Nephron (organoid): ENCODE data around the gene NECTIN2.
A peak's percentile ranks its signal among the peaks of the same experiment; 100 is the strongest.

Experiments used
- H3K27ac Mint-ChIP-seq, 3 experiments: 2 replicates each; pipeline ENCODE4 v1.8.0; 2020; ENCODE audit warnings: mixed read lengths in 3 of 3, mild to moderate bottlenecking in 2 of 3, moderate library complexity in 1 of 3
- H3K27me3 Mint-ChIP-seq: 2 replicates; pipeline ENCODE4 v1.8.0; 2021; ENCODE audit warnings: low read depth, mild to moderate bottlenecking, moderate library complexity, mixed read lengths
- H3K36me3 Mint-ChIP-seq: 2 replicates; pipeline ENCODE4 v1.8.0; 2020; ENCODE audit warnings: low read depth, mixed read lengths
- H3K4me1 Mint-ChIP-seq: 2 replicates; pipeline ENCODE4 v1.8.0; 2020; ENCODE audit warnings: mixed read lengths
- H3K4me3 Mint-ChIP-seq, 3 experiments: 2 replicates each; pipeline ENCODE4 v1.8.0; 2020; ENCODE audit warnings: mild to moderate bottlenecking in 3 of 3, mixed read lengths in 3 of 3, moderate library complexity in 2 of 3
- H3K9me3 Mint-ChIP-seq: 2 replicates; pipeline ENCODE4 v1.8.0; 2020; ENCODE audit warnings: mixed read lengths
- CTCF ChIP-seq, 3 experiments: fragments of 200-600 bp; sonication (generic); IDR thresholded peaks; one replicate each; pipeline ENCODE4 v1.5.0; 2021; ENCODE audit warnings: antibody characterized with exemption in 3 of 3; ENCODE audit not compliant: unreplicated experiment in 3 of 3

Gene NECTIN2

GRCh38 chr19:44810234-44811121, 35.6 kb upstream of the NECTIN2 start:
- peaks cover 25% of the 10 kb centered on the region for H3K36me3 Mint-ChIP-seq
- H3K27me3 Mint-ChIP-seq, result no peaks in the 10 kb centered on the region
- peaks cover 64% of the 10 kb centered on the region for H3K4me1 Mint-ChIP-seq
- peak overlapping the region; percentile 83 to 88 (median 87) for H3K4me3 Mint-ChIP-seq
- TF ChIP-seq CTCF (IDR thresholded peaks at IDR 0.05; ENCODE audit: unreplicated experiment in 3 of 3), result no peak
- no peaks in the 10 kb centered on the region for H3K9me3 Mint-ChIP-seq
- peak overlapping the region; percentile 24 to 86 (median 51) for H3K27ac Mint-ChIP-seq

GRCh38 chr19:44811122-44811419, 35.0 kb upstream of the NECTIN2 start:
- H3K27ac Mint-ChIP-seq, result peak overlapping the region; percentile 32 to 49 (median 45)
- no peak for TF ChIP-seq CTCF (IDR thresholded peaks at IDR 0.05; ENCODE audit: unreplicated experiment in 3 of 3)
- peak overlapping the region; percentile 72 to 78 (median 77) for H3K4me3 Mint-ChIP-seq
- H3K4me1 Mint-ChIP-seq, result peaks cover 65% of the 10 kb centered on the region
- no peaks in the 10 kb centered on the region for H3K27me3 Mint-ChIP-seq
- no peaks in the 10 kb centered on the region for H3K9me3 Mint-ChIP-seq
- H3K36me3 Mint-ChIP-seq, result peaks cover 27% of the 10 kb centered on the region

DNA sequence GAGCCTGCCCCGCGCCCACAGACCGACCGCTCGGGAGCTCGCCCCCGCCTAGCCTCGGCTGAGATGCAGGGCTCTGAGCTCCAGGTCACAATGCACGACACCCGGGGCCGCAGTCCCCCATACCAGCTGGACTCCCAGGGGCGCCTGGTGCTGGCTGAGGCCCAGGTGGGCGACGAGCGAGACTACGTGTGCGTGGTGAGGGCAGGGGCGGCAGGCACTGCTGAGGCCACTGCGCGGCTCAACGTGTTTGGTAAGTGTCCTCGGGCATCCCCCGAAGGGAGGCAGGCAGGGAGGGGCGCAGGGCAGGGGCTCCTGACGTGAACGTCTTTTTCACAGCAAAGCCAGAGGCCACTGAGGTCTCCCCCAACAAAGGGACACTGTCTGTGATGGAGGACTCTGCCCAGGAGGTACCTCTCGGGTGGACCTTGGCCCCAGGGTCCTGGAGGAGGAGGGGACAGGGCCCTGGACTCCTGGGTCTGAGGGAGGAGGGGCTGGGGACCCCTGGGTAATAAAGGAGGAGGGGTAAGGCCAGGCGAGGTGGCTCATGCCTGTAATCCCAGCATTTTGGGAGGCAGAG, 33.9 kb upstream of the NECTIN2 start:
- Mint-ChIP-seq H3K4me1 (peaks cover 61% of the 10 kb centered on the region), H3K36me3 (peaks cover 27% of the 10 kb centered on the region), H3K27ac (peak overlapping the region in 1 of 3 experiments; percentile 45), H3K4me3 (no peak overlapping the region), H3K27me3 (no peaks in the 10 kb centered on the region), H3K9me3 (no peaks in the 10 kb centered on the region)
- no peak for TF ChIP-seq CTCF (IDR thresholded peaks at IDR 0.05; ENCODE audit: unreplicated experiment in 3 of 3)

DNA sequence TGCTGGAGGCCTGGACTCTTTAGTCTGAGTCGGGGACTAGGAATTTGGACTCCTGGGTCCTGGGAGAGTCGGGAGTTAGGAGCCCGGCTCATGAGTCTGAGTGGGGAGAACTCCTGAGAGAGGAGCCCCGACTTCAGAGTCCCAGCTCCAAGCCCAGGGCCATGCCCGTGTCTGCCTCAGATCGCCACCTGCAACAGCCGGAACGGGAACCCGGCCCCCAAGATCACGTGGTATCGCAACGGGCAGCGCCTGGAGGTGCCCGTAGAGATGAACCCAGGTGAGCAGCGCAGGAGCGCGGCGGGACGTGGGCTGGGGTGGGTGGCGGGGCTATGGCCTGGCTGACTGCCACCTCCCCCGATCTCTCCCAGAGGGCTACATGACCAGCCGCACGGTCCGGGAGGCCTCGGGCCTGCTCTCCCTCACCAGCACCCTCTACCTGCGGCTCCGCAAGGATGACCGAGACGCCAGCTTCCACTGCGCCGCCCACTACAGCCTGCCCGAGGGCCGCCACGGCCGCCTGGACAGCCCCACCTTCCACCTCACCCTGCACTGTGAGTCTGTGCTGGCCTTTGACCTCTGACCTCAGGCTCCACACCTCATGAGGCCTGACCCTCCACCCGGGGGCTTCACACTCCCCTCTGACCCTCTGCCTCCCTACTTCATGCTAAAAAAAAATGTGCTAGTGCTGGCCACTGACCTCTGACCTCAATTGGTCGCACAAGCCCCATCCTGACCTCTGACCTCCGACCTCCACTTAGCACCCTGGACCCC, 32.8 kb upstream of the NECTIN2 start:
- peaks cover 3% of the 10 kb centered on the region for H3K27me3 Mint-ChIP-seq
- no peak for TF ChIP-seq CTCF (IDR thresholded peaks at IDR 0.05; ENCODE audit: unreplicated experiment in 3 of 3)

GRCh38 chr19:44813841-44814470, 32.1 kb upstream of the NECTIN2 start:
- peaks cover 3% of the 10 kb centered on the region for H3K27me3 Mint-ChIP-seq
- TF ChIP-seq CTCF (IDR thresholded peaks at IDR 0.05; ENCODE audit: unreplicated experiment in 3 of 3), result no peak
- H3K4me3 Mint-ChIP-seq, result peak overlapping the region; percentile 10 to 46 (median 41)
- peaks cover 30% of the 10 kb centered on the region for H3K36me3 Mint-ChIP-seq
- H3K4me1 Mint-ChIP-seq, result peaks cover 58% of the 10 kb centered on the region
- peak overlapping the region; percentile 5 to 86 (median 42) for H3K27ac Mint-ChIP-seq
- H3K9me3 Mint-ChIP-seq, result no peaks in the 10 kb centered on the region

More for the DNA sequence above, 32.8 kb upstream of the NECTIN2 start:
- H3K4me1 Mint-ChIP-seq, result peaks cover 58% of the 10 kb centered on the region
- peak overlapping the region in 2 of 3 experiments; percentile 41 to 46 for H3K4me3 Mint-ChIP-seq
- H3K9me3 Mint-ChIP-seq, result no peaks in the 10 kb centered on the region
- H3K27ac Mint-ChIP-seq, result peak overlapping the region; percentile 5 to 86 (median 42)
- H3K36me3 Mint-ChIP-seq, result peaks cover 30% of the 10 kb centered on the region
